Fibroblast of gingiva (primary cell): ENCODE results near the gene CAMKMT.
A peak's percentile ranks its signal among the peaks of the same experiment; 100 is the strongest.
"Not testable (repeated sequence)": the region's sequence is repeated elsewhere in the genome, so short reads cannot be mapped to it uniquely, and the experiment has no call there.

Experiments used
- DNase-seq: peaks from one replicate; pipeline ENCODE4 v3.0.0-alpha.2; 2011; ENCODE audit warnings: low read depth

CAMKMT gene

DNA sequence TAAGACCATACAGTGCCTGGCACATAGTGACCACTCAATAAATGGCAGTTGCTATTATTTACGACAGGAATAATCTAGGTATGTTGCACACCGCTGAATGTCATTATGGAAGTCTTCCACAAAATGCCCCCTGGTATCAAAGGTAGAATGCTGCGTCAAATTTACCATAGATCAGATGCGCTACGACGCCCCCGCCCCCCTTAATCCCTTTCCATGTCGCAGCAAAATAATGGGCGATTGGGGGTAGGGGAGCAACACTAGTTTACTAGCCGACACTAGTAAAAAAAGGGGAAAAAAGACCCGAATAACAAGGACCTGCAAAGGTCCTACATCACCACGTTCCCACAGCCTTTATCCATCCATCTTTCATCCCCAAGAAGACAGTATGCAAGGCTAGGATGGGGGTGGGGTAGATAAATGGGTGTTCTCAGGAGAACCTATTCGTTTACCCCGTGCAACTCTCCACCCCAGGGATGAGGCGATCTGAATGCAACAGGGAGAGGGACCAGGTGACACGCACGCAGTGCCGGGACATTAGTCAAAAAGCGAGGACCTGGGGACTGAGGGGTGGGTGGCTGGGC is 908 bp upstream of the CAMKMT start:
- DNase-seq: no peak

DNA sequence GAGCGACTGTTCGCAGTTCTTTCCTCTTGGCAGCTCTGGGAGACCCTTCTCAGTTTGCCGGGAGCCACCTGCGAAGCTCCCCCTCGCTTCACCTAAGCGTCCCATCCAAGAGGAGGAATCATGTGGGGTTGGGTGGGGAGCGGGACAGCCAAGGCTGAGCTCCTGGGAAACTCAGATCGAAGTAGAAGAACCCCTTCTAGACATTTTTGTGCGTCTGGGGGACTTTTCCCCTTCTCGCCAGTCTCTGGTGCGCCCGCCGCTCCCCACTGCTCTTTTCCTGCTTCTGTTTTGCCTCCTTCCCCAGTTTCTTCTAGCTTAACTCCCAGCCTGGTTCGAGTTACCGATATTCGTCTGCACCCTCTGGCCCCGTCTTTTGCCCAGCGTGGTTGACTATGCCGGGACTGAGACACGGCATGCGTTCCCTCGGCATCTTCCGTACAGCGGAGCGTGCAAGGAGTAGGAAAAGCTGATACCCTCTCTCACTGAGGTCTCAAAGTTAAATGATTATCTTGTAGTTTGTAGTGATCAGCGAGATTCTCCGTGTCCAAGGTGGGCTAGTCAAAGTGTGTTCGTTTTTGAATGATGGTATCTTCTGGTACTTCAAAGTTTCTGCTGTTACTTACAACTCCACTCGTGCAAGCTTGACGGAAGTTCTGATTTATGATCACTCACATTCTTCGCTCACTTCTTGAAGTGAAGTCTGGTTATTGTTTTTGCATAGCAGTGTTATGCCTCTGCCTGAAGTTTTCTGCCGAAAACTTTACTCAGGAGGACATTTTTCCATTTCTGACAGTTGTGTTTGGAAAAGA is 664 bp downstream of the CAMKMT start:
- DNase-seq: peak; percentile 53

DNA sequence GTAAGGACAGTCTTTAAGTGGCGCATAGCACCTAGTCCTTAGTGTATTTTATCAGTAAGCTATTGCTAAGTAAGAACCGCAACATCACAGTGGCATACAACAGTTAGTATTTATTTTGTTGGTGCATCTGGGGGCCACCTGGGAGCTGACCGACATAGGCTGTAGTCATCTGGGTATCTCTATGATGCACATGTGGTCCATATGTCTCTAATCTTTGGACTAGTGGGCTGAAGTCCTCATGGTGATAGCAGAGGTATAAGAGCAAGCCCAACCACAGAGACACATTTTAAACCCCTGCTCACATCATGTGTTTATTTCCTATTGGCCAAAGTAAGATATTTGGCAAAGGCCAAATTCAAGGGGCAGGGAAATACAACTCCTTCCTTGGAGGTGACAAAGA is 2.9 kb downstream of the CAMKMT start:
- no peak for DNase-seq

DNA sequence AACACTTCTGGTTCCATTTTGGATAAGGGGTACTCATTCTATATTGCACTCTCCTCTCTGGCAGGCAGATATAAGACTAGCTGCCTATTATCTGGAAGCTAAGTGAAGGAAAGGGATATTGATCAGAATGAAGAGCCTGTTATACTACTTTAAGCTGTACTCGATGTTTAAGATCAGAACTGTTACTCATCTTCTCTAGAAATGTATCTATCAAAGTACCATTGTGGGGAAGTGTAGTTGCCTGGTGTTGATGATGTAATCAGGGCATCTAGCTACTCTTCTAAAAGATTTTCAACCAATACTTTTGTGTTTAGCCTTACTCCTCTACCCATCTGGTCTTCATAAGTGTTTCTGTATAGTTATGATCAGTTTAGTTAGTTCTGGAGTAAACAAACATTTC is 5.8 kb downstream of the CAMKMT start:
- DNase-seq: no peak

DNA sequence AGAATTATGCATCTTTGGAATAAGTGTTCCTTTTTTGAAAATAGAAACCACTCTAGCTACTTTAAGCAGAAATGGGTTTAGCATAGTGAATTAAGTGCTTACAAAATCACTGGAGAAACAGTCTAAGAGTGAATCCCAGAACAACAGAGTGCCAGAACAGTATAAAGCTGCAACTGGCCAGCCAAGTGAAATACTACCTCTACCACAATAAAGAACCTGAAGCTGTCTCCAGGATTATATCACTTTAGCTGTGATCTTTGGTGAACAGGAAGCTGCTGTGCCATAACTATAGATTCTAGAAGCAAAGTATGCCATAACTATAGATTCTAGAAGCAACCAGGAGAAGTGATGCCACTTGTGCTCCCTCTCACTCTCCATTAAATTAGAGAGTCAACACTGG is 7.6 kb downstream of the CAMKMT start:
- DNase-seq: no peak

DNA sequence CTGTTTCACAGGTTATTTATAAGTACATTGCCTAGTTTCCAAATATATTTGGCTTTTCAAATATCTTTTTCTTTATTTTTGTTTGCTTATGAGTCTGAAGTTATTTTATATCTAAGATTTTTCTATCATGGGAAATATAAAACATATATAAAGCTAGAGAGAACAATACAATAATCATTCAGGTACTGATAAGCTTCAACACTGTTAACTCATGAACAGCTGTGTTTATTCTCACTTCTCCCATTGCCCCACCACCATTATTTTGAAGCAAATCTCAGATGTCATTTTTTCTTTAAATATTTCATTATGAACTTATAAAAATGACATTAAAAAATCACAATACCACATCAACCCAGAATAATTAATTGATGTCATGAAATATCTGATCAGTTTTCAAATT is 9.7 kb downstream of the CAMKMT start:
- no peak for DNase-seq

DNA sequence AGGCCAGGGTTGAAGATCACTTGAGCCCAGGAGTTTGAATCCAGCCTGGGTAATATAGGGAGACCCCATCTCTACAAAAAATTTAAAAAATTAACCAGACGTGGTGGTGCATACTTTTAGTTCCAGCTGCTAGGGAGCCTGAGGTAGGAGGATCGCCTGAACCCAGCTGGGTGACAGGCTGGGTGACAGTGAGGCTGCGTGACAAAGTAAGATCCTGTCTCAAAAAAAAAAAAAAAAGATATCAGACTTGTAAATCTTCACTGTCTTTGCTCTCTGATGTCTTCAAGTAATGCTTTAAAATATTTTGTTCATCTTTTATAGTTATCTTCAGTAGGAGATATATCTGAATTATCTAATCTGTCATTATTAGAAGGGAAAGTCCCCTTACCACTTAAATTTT is 10.5 kb downstream of the CAMKMT start:
- DNase-seq: no peak

DNA sequence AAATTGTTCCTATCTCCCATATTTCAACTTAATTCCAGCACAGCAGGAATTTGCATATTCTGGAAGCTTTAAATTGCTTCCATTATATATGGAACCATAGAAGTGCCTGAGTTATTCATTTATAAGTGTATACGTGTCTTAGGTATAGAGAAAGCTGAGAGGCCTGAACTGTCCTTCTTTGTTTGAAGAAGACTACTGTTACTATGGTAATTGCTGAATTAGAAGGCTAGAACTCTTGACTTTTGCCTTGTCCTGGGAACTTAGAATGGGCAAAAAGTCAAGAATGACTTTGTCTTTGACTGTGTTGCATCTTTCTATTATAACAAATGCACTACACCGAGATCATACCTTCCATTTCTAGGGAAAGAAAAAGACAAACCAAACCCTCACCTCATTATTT is 15.7 kb downstream of the CAMKMT start:
- DNase-seq: no peak

DNA sequence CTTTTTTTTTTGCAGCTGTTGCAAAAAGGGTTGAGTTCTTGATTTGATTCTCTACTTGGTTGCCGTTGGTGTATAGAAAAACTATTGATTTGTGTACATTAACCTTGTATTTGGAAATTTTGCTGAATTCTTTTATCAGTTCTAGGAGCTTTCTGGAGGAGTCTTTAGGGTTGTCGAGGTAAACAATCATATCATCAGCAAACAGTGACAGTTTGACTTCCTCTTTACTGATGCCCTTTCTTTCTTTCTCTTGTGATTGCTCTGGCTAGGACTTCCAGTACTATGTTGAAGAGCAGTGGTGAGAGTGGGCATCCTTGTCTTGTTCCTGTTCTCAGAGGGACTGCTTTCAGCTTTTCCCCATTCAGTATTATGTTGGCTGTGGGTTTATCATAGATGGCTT is 23.5 kb downstream of the CAMKMT start:
- not testable (repeated sequence) for DNase-seq

DNA sequence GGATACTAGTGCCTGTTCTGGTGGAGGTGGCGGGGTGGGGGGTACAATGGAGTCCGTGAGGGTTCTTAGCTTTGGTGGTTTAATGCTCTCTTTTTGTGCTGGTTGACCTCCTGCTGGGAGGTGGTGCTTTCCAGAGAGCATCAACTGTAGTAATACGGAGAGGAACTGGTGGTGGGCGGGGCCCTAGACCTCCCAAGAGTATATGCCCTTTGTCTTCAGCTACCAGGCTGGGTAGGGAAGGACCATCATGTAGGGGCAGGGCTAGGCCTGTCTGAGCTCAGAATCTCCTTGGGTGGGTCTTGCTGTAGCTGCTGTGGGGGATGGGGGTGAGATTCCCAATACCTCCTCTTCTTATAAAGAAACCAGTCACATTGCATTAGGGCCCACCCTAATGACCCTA is 27.1 kb downstream of the CAMKMT start:
- DNase-seq: no peak

DNA sequence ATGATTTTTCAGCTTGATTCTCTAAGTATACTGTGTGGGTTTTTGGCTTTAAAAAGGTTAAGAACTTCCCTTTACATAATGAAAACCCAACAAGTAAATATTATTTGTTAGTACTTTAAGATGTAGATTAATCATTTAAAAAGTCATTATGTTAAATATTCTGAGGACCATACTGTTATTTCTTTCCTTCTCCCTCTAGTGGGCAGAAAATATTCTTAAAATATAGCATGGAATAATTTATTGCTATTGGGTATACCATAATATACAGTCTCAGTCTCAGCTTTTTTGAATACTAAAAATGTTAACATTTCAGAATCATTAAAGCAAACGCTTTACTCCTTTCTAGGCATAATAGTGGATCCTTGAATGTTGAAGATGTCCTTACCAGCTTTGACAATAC is 28.1 kb downstream of the CAMKMT start:
- DNase-seq: no peak

DNA sequence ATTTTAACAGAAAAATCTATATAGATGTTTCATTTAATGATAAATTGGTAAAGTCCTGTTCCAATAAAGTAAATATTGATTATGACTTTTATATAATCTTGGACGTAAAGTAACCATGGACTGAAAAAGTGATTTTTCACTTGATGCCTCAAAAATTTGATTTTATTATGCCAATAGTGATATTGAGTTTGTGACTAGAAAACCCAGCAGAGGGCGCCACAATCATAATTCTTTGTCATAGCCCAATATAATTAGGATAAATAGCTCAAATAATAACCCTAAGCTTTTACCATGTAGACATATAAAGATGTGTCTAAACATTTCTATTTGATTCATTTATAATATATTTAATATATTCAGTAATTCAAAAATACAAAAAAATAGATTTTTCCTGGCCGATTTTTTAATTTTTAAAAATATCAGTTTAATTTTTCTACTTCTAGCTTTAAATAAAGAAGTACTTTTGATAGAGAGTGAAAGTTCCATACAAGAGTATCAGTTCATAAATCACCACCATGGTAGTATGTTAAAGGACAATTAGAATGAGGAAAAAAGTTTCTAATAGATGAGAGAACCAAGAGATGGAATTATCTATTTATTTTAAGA is 30.7 kb downstream of the CAMKMT start:
- DNase-seq: peak; percentile 4

DNA sequence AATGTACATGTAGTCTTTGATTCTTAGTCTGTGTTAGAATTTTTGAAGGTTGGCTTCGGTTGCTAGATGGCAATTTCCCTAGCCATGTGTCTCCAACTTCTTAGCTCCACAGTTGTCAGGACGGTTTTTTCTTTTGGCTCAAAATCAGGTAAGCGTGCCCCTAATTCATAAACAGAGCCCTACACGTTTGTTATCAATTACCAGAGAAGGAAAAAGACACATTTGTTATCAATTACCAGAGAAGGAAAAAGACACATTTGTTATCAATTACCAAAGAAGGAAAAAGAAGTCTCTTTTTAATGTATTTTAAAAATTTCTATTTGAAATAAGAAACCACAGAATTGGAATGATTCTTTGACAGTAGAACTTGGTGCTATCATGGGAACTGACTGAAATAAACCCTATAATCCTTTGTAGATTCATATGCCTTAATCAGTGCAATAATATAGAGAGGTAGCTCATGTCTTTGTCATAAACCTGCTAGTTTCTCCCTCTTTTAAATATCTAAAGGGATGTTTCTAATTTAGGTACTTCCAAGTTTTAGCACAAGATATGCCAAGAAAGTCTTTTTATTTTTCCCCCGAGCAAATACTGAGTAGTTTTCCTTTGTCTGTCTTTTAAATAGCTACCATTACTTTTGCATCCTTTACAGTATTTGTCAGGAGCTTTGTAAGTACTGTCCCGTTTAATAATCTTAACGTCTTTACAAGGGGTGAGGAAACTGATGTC is 35.9 kb downstream of the CAMKMT start:
- DNase-seq: peak; percentile 30

DNA sequence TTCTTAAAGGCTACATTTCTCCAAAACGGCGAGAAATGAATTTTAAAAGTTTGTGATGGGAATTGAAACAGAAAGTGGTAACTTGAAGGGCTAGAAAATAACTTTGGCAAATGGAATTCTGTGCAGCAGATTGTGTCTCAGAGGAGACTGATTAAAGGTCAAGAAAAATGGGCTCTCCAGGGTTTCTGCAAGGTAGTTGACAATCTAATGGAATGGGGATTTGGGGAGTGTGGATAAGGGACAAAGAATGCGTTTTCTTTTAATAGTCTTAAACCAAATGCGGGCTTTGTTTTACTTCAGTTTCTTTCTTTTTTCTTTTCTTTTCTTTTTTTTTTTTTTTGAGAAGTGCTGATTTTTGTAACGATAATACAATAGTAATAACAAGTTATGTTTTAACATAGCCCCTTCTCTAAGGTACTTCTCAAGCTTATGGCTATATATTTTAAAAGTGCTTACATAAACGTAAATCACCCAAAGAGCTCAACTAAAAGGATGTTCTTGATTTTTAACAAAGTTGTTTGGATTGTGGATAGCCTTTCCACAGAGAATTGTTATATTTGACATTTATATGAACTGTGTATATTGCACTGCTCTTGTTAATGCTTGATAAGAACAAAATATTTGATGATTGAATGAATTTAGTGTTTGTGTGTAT is 36.6 kb downstream of the CAMKMT start:
- no peak for DNase-seq

DNA sequence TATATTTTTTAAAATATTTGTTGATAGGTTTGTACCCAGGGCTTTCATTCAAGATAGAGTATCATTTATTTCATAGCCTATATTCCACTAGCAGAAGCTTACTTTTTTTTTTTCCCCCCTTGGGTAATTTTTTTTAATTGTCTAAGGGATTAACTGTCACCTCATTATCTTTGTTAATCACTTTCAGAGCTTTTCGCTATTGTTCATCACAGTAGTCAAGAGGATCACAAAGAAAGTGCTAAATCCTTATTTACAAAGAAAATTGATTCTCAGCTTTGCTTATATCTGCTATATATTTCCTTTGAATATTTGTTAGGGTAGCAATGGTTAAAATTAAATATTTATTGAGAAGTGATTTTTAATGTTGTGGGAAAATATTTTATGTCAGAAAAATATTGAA is 59.0 kb downstream of the CAMKMT start:
- no peak for DNase-seq

DNA sequence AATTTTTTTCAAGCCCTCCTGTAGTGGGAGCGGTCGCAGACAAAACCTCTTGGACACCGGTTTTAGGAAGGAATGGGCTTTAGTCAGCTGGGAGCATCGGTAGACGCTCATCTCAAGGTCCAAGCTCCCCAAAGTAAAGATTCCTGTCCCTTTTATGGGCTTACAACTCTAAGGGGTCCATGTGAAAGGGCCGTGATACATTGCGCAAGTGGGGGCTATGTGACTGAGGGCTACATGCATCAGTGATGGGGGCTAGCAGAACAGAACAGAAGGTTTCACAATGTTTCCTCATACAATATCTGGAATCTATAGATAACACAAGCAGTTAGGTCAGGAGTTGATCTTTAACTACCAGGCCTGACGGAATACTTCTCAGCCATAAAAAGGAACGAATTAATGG is 62.5 kb downstream of the CAMKMT start:
- DNase-seq: no peak

DNA sequence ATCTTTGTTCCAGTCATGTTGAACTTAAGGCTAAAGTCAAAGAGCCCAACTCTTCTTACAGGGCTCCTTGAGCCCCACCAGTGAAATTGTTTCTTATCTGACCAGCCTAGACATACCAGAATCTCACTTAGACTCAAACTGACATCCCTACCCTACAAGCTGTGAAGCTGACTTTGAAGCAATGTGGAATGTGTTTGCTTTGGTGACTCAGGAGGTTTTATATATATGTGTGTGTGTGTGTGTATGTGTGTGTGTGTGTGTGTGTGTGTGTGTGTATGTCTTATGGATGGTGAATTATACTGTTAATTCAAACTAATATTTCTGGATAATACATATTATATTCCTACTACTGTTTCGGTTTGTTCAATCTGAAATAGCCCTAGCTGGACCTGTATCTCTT is 67.3 kb downstream of the CAMKMT start:
- no peak for DNase-seq

DNA sequence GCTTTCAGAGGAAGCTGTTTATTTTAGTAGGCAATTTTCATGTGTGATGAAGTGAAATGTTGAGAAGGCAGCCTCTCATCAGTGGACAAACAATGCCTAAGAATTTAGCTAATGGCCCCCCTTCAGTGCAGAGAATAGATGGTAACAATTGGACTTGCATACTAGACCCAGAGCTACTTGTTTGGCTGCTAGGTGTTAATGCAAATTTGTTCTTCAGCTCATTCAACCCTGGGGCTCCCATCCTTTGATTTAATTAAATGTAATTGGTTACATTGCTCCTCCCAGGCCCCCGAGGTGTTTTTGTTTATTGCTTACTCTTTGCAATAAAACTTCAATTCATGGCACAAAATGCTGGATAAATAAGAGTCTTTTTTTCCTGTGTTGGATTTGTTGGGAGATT is 68.6 kb downstream of the CAMKMT start:
- DNase-seq: no peak

DNA sequence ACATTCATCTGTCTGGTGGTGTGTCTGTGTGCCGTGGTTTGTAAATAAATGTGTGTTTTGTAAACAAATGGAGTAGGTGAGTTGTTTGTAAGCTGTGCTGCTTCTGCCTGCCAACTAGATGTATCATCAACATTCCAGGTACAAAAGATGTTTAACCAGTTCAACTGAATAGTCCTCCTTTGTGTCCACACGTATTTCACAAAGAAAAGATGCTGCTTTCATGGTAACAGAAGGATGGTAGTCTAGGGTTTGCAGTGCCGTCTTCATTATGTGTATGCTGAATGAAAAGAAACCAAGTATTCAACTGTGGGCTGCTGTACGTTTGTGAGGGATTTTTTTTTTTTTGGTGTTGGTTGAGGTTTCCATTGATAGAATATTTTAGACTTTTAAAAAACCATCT is 72.1 kb downstream of the CAMKMT start:
- no peak for DNase-seq

DNA sequence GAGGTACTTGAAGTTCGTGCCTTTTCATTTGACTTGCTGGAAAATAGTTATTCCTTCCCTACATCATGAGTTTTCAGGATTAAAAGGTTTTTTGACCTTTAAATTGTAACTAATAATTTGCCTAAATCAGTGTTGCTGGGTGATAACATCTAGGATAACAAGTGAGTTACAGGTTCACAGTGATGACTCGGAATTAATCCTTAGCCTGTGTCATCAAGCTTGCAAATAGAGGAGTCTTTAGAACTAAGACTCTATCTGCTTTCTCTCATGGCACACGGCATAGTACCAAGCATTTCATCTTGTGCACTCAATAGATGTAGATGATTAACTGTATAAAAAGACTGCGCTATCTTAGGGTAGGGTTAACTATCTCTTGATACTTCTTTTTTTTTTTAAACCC is 79.5 kb downstream of the CAMKMT start:
- DNase-seq: no peak

DNA sequence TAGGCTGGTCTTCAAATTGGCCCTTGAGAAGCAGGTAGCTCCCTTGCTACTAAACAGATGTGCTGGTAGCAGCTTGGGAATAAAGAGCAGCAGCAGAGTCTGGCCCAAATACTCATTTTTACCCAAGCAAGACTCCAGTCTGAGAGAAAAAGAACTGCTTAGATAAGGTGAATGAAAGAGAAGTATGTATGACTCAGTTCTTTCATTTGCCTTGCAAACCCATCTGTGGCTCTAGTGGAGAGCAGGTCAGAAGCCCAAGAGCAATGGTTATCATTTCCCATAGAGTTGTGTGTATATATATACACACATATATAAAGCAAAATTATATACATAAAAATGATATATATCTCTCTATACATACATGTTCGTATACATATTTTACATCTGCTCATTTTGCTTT is 80.3 kb downstream of the CAMKMT start:
- no peak for DNase-seq

DNA sequence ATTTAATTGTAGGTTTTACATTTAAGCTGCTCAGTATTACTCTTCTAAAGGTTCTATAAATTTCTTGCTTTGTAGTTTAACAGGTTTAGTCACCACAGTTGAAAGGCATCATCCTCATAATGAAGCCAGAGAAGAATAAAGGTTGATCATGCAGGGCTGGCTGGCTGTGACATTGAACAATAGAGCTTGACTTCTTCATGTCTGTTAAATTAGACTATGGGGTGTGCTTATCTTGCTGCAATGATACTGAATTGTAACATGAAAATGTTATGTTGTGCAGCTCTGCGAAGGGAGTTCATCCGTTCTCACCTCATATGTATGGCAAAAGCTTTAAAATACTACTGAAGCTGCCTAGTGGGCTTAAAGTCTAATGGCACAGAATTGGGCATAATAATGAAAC is 81.8 kb downstream of the CAMKMT start:
- no peak for DNase-seq
